Activated B cell treated with CpG ODN at 0.5 μM for 24 hours (primary cell): ENCODE results near the gene RASA1. TPM values are rescaled to one million over a fixed set of nuclear protein-coding genes. Genes with fewer than 3 reads are reported as not detected.

Source experiments
- ATAC-seq: fragments of 200-7000 bp; cut with Tn5 transposase; one replicate; pipeline ENCODE4 v1.10.0; 2021; ENCODE audit warnings: low read depth, mild to moderate bottlenecking, moderate library complexity
- CTCF ChIA-PET: fragments of 350-600 bp; sonication (Branson Sonifier 250); formaldehyde crosslinking; loops from one replicate; lab custom pipeline; 2021; ENCODE audit warnings: antibody characterized with exemption; lab: Charles Lee
- POLR2A ChIA-PET: fragments of 350-600 bp; sonication (Branson Sonifier 250); formaldehyde crosslinking; loops from one replicate; lab custom pipeline; 2021; ENCODE audit warnings: antibody characterized with exemption; lab: Charles Lee
- DNase-seq: peaks from one replicate; pipeline ENCODE4 v3.0.0; 2022
- H3K27ac Mint-ChIP-seq: one replicate; pipeline ENCODE4 v1.8.0; 2020; ENCODE audit warnings: mixed read lengths
- H3K27me3 Mint-ChIP-seq: one replicate; pipeline ENCODE4 v1.8.0; 2021; ENCODE audit warnings: mixed read lengths
- H3K36me3 Mint-ChIP-seq: one replicate; pipeline ENCODE4 v1.8.0; 2021; ENCODE audit warnings: low read depth, mixed read lengths
- H3K4me1 Mint-ChIP-seq: one replicate; pipeline ENCODE4 v1.8.0; 2021; ENCODE audit warnings: mixed read lengths
- H3K4me3 Mint-ChIP-seq: one replicate; pipeline ENCODE4 v1.8.0; 2020; ENCODE audit warnings: mild to moderate bottlenecking, mixed read lengths
- H3K9me3 Mint-ChIP-seq: one replicate; pipeline ENCODE4 v1.8.0; 2020; ENCODE audit warnings: mixed read lengths
- CTCF ChIP-seq: fragments of 200-600 bp; IDR thresholded peaks from one replicate; pipeline ENCODE4 v1.8.0; 2022; ENCODE audit warnings: antibody characterized with exemption, mild to moderate bottlenecking
- intact Hi-C: fragments of 100-400 bp; cut with micrococcal nuclease; formaldehyde crosslinking; loops from one replicate; pipeline ENCODE4 v1.15.1; 2024
- total RNA-seq: library from RNA; stranded (reverse); gene quantifications from 2 replicates; pipeline ENCODE4 v1.2.3, GENCODE V29; 2022

RASA1 gene
- total RNA-seq, 1 donor from 2014 or later: 28.8 TPM

- Mint-ChIP-seq H3K27ac (no peak overlapping the region), H3K36me3 (no peaks in the 10 kb centered on the region), H3K9me3 (no peaks in the 10 kb centered on the region), H3K27me3 (peaks cover 16% of the 10 kb centered on the region), H3K4me1 (no peaks in the 10 kb centered on the region), H3K4me3 (no peak overlapping the region)
- intact Hi-C loops: no loop called here
- ATAC-seq (no peak), DNase-seq (no peak)
- POLR2A ChIA-PET: no interaction called here
- CTCF ChIA-PET: no interaction called here
- TF ChIP-seq CTCF: no peak
These were observed 163.3 kb downstream of the RASA1 start for GRCh38 chr5:87430863-87431457.

GRCh38 chr5:87432460-87432859 is 164.8 kb downstream of the RASA1 start:
- H3K36me3 Mint-ChIP-seq: no peaks in the 10 kb centered on the region
- ChIA-PET POLR2A (no interaction called here), CTCF (no interaction called here)
- intact Hi-C loops: no loop called here
- H3K9me3 Mint-ChIP-seq: no peaks in the 10 kb centered on the region
- H3K4me1 Mint-ChIP-seq: no peaks in the 10 kb centered on the region
- TF ChIP-seq CTCF: no peak
- H3K4me3 Mint-ChIP-seq: no peak overlapping the region
- ATAC-seq (no peak), DNase-seq (no peak)
- H3K27me3 Mint-ChIP-seq: peaks cover 7% of the 10 kb centered on the region
- H3K27ac Mint-ChIP-seq: no peak overlapping the region

GRCh38 chr5:87433945-87434344 is 166.3 kb downstream of the RASA1 start:
- ChIA-PET POLR2A (no interaction called here), CTCF (no interaction called here)
- H3K9me3 Mint-ChIP-seq: no peaks in the 10 kb centered on the region
- no peak overlapping the region for H3K27ac Mint-ChIP-seq
- H3K27me3 Mint-ChIP-seq: peaks cover 5% of the 10 kb centered on the region
- ATAC-seq: no peak
- no peak for DNase-seq
- TF ChIP-seq CTCF: no peak
- intact Hi-C loops: no loop called here
- H3K4me1 Mint-ChIP-seq: no peaks in the 10 kb centered on the region
- H3K4me3 Mint-ChIP-seq: no peak overlapping the region
- no peaks in the 10 kb centered on the region for H3K36me3 Mint-ChIP-seq

- H3K27me3 Mint-ChIP-seq: peaks cover 7% of the 10 kb centered on the region
- intact Hi-C loops: no loop called here
- H3K4me1 Mint-ChIP-seq: no peaks in the 10 kb centered on the region
- no peak overlapping the region for H3K27ac Mint-ChIP-seq
- H3K36me3 Mint-ChIP-seq: no peaks in the 10 kb centered on the region
- TF ChIP-seq CTCF: no peak
- ATAC-seq (no peak), DNase-seq (no peak)
- ChIA-PET POLR2A (no interaction called here), CTCF (no interaction called here)
- no peak overlapping the region for H3K4me3 Mint-ChIP-seq
- H3K9me3 Mint-ChIP-seq: peaks cover 1% of the 10 kb centered on the region
These were observed 166.8 kb downstream of the RASA1 start for GRCh38 chr5:87434461-87434860.

- no peak overlapping the region for H3K27ac Mint-ChIP-seq
- TF ChIP-seq CTCF: no peak
- CTCF ChIA-PET: no interaction called here
- DNase-seq: no peak
- no peak overlapping the region for H3K4me3 Mint-ChIP-seq
- H3K27me3 Mint-ChIP-seq: peaks cover 8% of the 10 kb centered on the region
- H3K36me3 Mint-ChIP-seq: no peaks in the 10 kb centered on the region
- POLR2A ChIA-PET: no interaction called here
- no peaks in the 10 kb centered on the region for H3K4me1 Mint-ChIP-seq
- H3K9me3 Mint-ChIP-seq: peaks cover 5% of the 10 kb centered on the region
- no peak for ATAC-seq
- intact Hi-C loops: no loop called here
These were observed 167.5 kb downstream of the RASA1 start for GRCh38 chr5:87435144-87435694.
